HG03520 (cell line): Measurements from ENCODE around the gene ELL2.
A peak's percentile ranks its signal among the peaks of the same experiment; 100 is the strongest.

Experiments used
- ATAC-seq: cut with Tn5 transposase; IDR thresholded peaks from one replicate; pipeline ENCODE4 v1.9.1; 2021; ENCODE audit warnings: mild to moderate bottlenecking, moderate library complexity; ENCODE audit not compliant: unreplicated experiment

Gene ELL2

DNA sequence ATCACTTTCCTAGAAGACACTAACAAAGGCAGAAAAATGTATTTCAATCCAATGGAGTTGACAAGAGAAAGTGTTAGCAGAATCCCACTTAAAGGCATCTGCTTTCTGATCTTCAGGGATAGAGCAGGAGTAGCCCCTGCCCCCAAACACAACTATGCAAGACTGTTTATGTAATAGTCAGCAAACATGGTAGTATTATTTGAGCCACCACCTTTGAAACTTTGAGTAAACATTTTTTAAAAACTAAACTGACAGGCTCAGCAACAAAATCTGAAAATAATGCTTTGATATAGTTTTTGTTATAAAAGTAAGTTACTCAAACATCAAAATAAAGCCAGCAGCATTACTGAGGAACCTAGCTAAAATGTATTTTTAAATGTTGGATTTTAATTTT lies 4.8 kb downstream of the ELL2 start:
- no peak for ATAC-seq

DNA sequence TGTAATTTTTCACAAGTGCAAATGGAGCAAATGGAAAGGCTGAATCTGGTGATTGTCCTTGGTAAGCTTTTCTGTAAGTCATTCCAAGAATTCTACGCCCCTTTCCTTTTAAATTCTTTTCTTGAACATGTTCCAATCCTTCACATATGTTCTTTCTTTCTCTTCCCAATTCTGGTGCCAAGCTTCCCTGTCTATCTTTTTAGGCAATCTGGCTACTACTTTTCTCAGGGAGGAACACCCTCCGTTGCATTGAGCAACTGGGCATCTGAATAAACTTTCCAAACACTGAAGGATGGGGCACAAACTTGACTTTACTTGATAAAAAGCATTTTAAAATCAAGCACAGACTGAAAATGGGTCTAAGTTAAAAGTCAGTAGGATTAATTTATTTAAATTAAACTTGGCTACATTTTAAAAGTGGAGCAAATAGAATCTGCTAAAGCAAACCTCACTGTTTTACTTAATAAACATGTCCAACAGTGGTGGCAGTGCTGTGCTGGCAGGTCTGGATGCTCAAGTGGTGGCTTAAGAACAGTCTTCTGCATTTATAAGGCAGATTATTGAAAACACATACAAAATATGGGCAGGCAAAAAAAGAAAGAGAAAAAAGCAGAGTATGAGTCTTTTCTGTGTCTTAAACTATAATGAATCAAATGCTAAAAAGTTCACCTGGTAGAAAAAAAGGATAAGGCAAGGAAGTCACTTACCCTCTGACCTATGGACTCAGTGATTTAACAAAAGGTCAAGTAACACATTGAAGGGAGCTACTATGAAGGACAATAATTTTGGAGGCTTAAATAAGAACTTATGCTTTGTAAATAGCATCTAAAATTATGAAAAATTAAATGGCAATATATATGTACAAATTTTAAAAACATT lies 5.4 kb downstream of the ELL2 start:
- no peak for ATAC-seq

DNA sequence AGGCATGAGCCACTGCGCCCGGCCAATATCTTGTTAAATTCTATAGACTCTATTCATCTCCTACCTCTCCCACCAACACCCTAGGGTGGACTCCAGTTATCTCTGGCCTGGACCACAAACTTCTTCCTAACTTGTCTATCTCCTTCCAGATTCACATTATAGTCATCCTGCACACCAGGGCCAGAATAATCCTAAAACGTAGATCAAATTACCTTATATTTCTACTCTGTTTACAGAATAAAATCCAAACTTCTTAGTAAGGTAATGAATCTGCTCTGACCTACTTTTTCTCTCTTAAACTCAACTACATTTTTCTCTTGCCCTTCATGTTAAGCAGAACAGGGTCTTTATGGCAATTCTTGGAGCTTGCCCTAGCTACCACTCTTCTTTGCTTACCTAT lies 6.9 kb downstream of the ELL2 start:
- ATAC-seq = no peak

- ATAC-seq = no peak
Observed at GRCh38 chr5:95953021-95953702, 8.5 kb downstream of the ELL2 start.

DNA sequence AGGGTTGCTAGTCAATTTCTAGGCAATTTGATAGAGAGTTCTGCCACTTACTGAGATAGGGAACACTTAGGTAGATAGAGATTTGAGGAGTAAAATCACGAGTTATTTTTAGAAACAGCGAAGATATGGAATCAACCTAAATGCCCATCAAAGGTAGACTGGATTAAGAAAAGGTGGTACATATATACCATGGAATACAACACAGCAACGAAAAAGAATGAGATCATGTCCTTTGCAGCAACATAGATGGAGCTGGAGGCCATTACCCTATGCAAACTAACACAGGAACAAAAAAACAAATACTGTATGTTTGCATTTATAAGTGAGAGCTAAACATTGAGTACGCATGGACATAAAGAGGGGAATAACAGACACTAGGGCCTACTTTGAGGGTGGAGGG lies 9.7 kb downstream of the ELL2 start:
- no peak for ATAC-seq

DNA sequence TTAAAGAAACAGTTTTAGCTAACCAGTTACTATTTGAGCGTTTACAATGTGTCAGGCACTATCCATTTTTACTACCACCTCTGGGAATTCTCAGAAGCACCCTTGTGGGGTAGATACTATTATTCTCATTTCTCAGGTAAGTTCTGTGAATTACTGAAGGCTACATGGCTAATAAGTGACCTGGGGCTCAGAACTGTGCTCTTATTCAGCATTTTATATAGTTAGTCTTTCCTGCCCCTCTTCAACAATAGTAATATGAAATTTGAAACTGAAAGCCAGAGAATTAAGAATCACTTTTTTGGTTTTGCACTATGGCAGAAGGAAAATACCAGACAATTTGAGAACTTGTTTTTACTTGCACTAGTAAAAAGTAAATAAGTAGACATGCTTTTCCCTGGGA lies 11.8 kb downstream of the ELL2 start:
- ATAC-seq = no peak

GRCh38 chr5:95948631-95949030 lies 13.0 kb downstream of the ELL2 start:
- no peak for ATAC-seq

- ATAC-seq = no peak
Observed at GRCh38 chr5:95946451-95946850, 15.2 kb downstream of the ELL2 start.

- no peak for ATAC-seq
Observed at GRCh38 chr5:95942968-95943367, 18.7 kb downstream of the ELL2 start.

- ATAC-seq = no peak
Observed at GRCh38 chr5:95942414-95942813, 19.2 kb downstream of the ELL2 start.

GRCh38 chr5:95941756-95942155 lies 19.9 kb downstream of the ELL2 start:
- no peak for ATAC-seq

- no peak for ATAC-seq
Observed at GRCh38 chr5:95940758-95941682, 20.6 kb downstream of the ELL2 start.

DNA sequence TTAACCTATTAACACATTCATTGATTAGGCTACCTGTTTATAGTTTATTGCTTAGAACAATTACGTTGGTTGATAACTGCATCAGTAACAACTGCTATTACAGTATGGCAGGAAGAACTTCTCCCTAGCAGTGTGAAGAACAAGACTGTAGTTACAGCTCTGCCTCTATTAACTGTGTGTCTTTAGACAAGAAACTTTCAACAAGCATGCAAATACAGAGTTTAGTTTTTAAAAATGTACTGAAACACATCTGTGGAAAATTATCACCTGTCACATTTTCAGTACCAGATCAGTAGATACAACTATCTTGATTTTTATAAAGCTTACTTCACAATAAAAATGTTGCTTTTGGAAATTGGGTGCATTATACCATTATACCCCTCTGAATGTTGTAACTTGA lies 22.2 kb downstream of the ELL2 start:
- peak; percentile 39 for ATAC-seq

DNA sequence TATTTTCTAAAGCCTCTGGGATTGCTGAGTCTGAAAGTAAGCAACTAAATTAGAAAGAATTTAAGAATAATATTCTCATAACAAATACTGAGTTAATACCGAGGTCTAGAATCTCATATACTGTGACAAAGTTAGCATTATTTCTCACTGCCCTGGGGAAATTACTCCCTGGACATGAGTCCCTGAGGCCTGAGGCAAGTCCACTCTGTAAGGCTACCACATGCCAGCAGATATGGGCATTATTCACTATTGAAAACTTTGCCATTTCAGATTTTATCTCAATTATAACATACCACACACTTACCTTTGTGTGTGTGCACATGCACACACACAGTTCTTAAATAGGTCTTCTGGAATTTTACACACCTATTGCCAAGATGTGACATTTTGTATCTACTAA lies 22.9 kb downstream of the ELL2 start:
- ATAC-seq = no peak

DNA sequence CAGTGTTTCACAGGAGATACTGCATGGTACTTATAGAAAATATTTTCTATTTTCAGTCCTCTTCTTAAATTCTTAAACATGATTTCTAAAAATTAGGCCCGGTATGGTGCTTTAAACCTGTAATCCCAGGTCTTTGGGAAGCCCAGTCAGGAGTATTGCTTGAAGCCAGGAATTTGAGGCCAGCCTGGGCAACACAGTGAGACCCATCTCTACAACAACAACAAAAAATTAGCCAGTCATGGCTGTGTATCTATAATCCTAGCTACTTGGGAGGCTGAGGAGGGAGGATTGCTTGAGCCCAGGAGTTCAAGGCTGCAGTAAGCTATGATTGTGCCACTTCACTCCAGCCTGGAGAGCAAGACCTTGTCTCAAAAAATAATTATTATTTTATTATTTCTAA lies 23.3 kb downstream of the ELL2 start:
- ATAC-seq = no peak

DNA sequence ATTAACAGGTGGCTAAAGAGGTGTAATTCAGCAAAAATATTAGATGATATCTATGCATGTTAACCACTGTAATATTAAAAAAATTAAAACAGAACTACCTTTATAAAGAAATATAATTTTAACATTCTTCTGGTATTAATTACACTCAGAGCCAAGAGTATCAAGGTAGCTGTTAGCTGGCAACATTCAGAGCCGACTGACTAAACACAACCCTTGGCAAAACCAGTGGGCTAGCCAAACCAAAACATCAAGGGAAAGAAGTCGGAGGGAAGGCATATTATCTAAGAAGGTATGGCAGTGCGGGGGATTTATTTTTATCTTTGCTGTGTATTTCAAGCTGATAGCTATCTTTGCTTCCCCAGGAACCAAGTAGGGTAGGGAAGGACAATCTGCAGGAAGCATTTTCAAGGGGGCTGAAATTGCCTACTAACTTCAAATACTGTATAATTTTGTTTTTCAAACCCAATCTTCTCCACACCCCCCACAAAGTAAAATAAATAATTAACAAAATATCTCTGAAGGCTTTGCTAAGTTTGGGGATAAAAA lies 24.0 kb downstream of the ELL2 start:
- no peak for ATAC-seq

GRCh38 chr5:95936812-95937397 lies 24.7 kb downstream of the ELL2 start:
- ATAC-seq = no peak

- no peak for ATAC-seq
Observed at GRCh38 chr5:95935553-95936100, 26.0 kb downstream of the ELL2 start.

- no peak for ATAC-seq
Observed at GRCh38 chr5:95934207-95934804, 27.3 kb downstream of the ELL2 start.

DNA sequence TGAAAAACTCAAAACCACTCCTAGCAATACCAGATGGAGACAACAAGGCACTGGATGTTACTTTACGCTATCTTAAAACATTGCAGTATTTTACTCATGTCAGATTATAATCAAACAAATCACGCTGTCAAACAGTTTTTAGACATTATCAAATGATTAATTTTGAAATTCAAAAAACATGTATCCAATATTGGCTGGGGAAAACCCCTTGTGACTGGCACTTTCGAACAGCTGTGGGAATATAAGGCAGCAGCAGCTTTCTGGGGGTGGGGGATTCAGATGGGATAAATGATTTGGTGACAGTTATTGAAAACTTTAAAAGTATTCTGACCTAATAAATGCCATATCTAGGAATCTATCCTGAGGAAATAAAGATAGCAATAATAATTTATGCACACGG lies 28.7 kb downstream of the ELL2 start:
- no peak for ATAC-seq
